GM19238 (cell line): Measurements from ENCODE around the gene MIF4GD.
A peak's percentile ranks its signal among the peaks of the same experiment; 100 is the strongest.
"Not testable (repeated sequence)": the region's sequence is repeated elsewhere in the genome, so short reads cannot be mapped to it uniquely, and the experiment has no call there.

Experiments used
- DNase-seq: peaks from one replicate; pipeline ENCODE4 v3.0.0; 2011; ENCODE audit warnings: low spot score; ENCODE audit not compliant: insufficient read length

MIF4GD gene

GRCh38 chr17:75288770-75289114 lies 17.7 kb upstream of the MIF4GD start:
- no peak for DNase-seq

- no peak for DNase-seq
These were observed 17.3 kb upstream of the MIF4GD start for GRCh38 chr17:75288359-75288758.

- DNase-seq = no peak
These were observed 16.2 kb upstream of the MIF4GD start for GRCh38 chr17:75287221-75287620.

GRCh38 chr17:75285123-75285522 lies 14.1 kb upstream of the MIF4GD start:
- DNase-seq = no peak

GRCh38 chr17:75280189-75280588 lies 9.2 kb upstream of the MIF4GD start:
- not testable (repeated sequence) for DNase-seq

- no peak for DNase-seq
These were observed 6.6 kb upstream of the MIF4GD start for GRCh38 chr17:75277664-75278071.

- no peak for DNase-seq
These were observed 3.1 kb upstream of the MIF4GD start for GRCh38 chr17:75273977-75274708.

- DNase-seq = no peak
These were observed 1.8 kb upstream of the MIF4GD start for GRCh38 chr17:75272848-75273184.

GRCh38 chr17:75271955-75272847 lies 1.2 kb upstream of the MIF4GD start:
- DNase-seq = no peak

- peak; percentile 98 for DNase-seq
These were observed 363 bp upstream of the MIF4GD start for GRCh38 chr17:75271233-75271954.

GRCh38 chr17:75270218-75270965 lies 639 bp downstream of the MIF4GD start:
- peak; percentile 71 for DNase-seq

GRCh38 chr17:75269844-75270217 lies 1.2 kb downstream of the MIF4GD start:
- no peak for DNase-seq

GRCh38 chr17:75267411-75268232 lies 3.4 kb downstream of the MIF4GD start:
- no peak for DNase-seq

- no peak for DNase-seq
These were observed 3.9 kb downstream of the MIF4GD start for GRCh38 chr17:75267153-75267410.

GRCh38 chr17:75266316-75267152 lies 4.5 kb downstream of the MIF4GD start:
- no peak for DNase-seq

GRCh38 chr17:75265614-75266315 lies 5.3 kb downstream of the MIF4GD start:
- DNase-seq = no peak

GRCh38 chr17:75263055-75263454 lies 8.0 kb downstream of the MIF4GD start:
- no peak for DNase-seq

- no peak for DNase-seq
These were observed 8.9 kb downstream of the MIF4GD start for GRCh38 chr17:75262112-75262606.
